K562 (cell line): ENCODE measurements around the gene KLK15.

ENCODE experiments used
- PTRF ChIP-seq: fragments of 450-650 bp; IDR thresholded peaks from 2 replicates; pipeline ENCODE4 v1.6.1; 2016; ENCODE audit warnings: mild to moderate bottlenecking, missing genetic modification characterization, missing compliant biosample characterization
- SIN3A ChIP-seq, 2 experiments: fragments of 150-350 bp in 1 of 2; IDR thresholded peaks; 2 replicates each; pipeline ENCODE4 v1.6.1; 2011 to 2016; ENCODE audit warnings: borderline replicate concordance in 2 of 2, low read depth in 2 of 2, low read length in 2 of 2, mild to moderate bottlenecking in 2 of 2, moderate library complexity in 2 of 2; ENCODE audit not compliant: control insufficient read depth in 1 of 2
- SMC3 ChIP-seq: conservative IDR thresholded peaks from 2 replicates; pipeline ENCODE4 v1.6.1; 2011; ENCODE audit warnings: low read depth, low read length, improper control_type of control experiment; ENCODE audit not compliant: insufficient read depth
- TAF1 ChIP-seq: IDR thresholded peaks from 2 replicates; pipeline ENCODE4 v1.6.1; 2011; ENCODE audit warnings: mild to moderate bottlenecking, low read length, moderate library complexity; ENCODE audit not compliant: insufficient read depth, control insufficient read depth, severe bottlenecking; ENCODE audit errors: extremely low read depth
- ZBTB7A ChIP-seq: IDR thresholded peaks from 2 replicates; pipeline ENCODE4 v1.6.1; 2011; ENCODE audit warnings: low read depth, mild to moderate bottlenecking, low read length, moderate library complexity, borderline replicate concordance; ENCODE audit not compliant: control insufficient read depth
- ZFX ChIP-seq: sonication (generic); formaldehyde crosslinking; IDR thresholded peaks from 2 replicates; pipeline ENCODE4 v1.8.0; 2022; ENCODE audit warnings: mild to moderate bottlenecking, missing genetic modification reagents, moderate library complexity
- ZNF146 ChIP-seq: IDR thresholded peaks from one replicate; pipeline ENCODE4 v1.6.1; 2018; ENCODE audit warnings: missing compliant biosample characterization; ENCODE audit not compliant: unreplicated experiment
- TF ChIP-seq, protein P1 (sequence below): fragments of 450-650 bp; formaldehyde crosslinking; IDR thresholded peaks from 2 replicates; pipeline ENCODE4 v1.4.0; 2022; ENCODE audit warnings: missing genetic modification characterization
- TF ChIP-seq, protein P2 (sequence below): fragments of 450-650 bp; IDR thresholded peaks from 2 replicates; pipeline ENCODE4 v1.6.1; 2016

DNA sequence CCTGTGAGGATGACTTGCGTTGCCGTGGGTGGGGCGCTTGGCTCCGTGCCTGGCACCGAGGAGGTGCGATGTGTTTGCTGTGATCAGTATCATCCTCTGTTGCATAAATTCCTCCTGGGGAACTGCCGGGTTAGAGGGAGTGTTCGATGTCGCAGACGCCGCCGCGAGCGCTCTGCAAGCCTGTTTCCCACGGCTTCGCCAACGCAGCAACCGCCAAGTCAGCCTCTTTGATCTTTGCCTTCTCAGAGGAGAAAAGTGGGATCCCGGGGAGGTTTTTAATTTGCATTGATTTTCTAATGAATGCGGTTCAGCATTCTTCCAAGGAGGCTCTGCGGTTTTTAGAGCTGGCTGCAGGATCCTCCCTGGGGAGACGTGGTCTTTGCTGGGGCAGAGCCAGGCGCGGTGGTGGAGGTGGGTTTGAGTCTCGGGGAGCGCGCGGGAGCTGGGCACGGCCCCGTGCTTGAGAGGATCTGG lies 55.5 kb downstream of the KLK15 start:
- no peak for TF ChIP-seq SIN3A (IDR thresholded peaks at IDR 0.05; ENCODE audit: borderline replicate concordance in 2 of 2, control insufficient read depth in 1 of 2, low read depth in 2 of 2, low read length in 2 of 2)
- TF ChIP-seq ZNF146 (CRISPR knock-in tag) = no peak
- no peak for TF ChIP-seq ZFX
- TF ChIP-seq PTRF (tag) = no peak
- TF ChIP-seq SMC3 = no peak
- TF ChIP-seq ZBTB7A = no peak
- TF ChIP-seq, protein P1, sequence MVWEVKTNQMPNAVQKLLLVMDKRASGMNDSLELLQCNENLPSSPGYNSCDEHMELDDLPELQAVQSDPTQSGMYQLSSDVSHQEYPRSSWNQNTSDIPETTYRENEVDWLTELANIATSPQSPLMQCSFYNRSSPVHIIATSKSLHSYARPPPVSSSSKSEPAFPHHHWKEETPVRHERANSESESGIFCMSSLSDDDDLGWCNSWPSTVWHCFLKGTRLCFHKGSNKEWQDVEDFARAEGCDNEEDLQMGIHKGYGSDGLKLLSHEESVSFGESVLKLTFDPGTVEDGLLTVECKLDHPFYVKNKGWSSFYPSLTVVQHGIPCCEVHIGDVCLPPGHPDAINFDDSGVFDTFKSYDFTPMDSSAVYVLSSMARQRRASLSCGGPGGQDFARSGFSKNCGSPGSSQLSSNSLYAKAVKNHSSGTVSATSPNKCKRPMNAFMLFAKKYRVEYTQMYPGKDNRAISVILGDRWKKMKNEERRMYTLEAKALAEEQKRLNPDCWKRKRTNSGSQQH = no peak
- TF ChIP-seq, protein P2, sequence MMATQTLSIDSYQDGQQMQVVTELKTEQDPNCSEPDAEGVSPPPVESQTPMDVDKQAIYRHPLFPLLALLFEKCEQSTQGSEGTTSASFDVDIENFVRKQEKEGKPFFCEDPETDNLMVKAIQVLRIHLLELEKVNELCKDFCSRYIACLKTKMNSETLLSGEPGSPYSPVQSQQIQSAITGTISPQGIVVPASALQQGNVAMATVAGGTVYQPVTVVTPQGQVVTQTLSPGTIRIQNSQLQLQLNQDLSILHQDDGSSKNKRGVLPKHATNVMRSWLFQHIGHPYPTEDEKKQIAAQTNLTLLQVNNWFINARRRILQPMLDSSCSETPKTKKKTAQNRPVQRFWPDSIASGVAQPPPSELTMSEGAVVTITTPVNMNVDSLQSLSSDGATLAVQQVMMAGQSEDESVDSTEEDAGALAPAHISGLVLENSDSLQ = no peak
- TF ChIP-seq TAF1 = no peak
